ENCODE measurements around the gene HRC. TPM values are rescaled to one million over a fixed set of nuclear protein-coding genes. Genes with fewer than 3 reads are reported as not detected.

HRC gene
- total RNA-seq, 2 donors from 2014 or later, result 0.57 to 3.9 TPM

GRCh38 chr19:49110567-49110966 is 44.6 kb downstream of the HRC start:
- no peak overlapping the region for H3K27ac ChIP-seq (ENCODE audit: low read depth, low read length)
- H3K27me3 Mint-ChIP-seq (ENCODE audit: insufficient read depth), result peaks cover 4% of the 10 kb centered on the region

DNA sequence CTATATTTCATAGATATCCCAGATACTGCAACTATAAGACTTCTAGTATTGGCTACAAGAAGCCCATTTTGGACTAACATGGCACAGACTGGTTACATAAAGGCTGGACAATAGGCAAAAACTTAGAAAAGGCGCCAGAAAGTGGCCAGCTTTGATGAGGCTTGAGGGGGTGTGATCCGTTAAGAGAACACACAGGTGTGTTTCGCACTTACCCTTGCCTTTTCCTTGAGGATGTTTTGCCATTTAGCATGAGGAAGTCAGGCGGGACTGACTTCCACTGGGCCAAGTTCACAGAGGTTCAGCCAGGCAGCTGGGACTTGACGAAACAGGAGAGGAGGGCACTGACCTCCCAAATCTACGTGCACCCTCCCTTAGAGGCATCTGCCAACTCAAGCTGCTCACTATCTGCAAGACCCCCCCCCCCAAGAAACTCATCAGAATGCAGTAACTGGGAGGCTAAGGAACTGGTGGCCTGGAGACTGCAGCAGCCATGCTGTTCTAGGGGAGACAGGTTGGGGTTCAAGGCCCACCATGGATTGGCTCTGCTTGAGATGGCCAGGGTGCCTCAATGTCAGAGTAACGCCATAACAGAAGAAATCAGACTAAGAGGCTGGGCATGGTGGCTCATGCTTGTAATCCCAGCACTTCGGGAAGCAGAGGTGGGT is 45.5 kb downstream of the HRC start:
- 96% methylated on average over 5 to 8 of the region's 8 CpGs for WGBS, 2 experiments (ENCODE audit: insufficient coverage in 1 of 2, insufficient read length in 1 of 2)
- Mint-ChIP-seq H3K27me3 (ENCODE audit: insufficient read depth) (peaks cover 1% of the 10 kb centered on the region), H3K27ac (peak overlapping the region; percentile 45), H3K36me3 (ENCODE audit: low read depth) (peaks cover 39% of the 10 kb centered on the region), H3K4me1 (peaks cover 7% of the 10 kb centered on the region), H3K9me3 (no peaks in the 10 kb centered on the region), H3K4me3 (no peak overlapping the region)
- Histone ChIP-seq H3K4me3 (ENCODE audit: low read length) (no peak overlapping the region), H3K36me3 (ENCODE audit: control insufficient read depth, insufficient read depth, low read length) (peaks cover 51% of the 10 kb centered on the region), H3K27ac (ENCODE audit: low read depth, low read length) (no peak overlapping the region), H3K9me3 (ENCODE audit: control insufficient read depth, low read length) (no peaks in the 10 kb centered on the region), H3K4me1 (ENCODE audit: control insufficient read depth, insufficient read depth, low read length) (no peaks in the 10 kb centered on the region), H3K9ac (ENCODE audit: extremely low read depth, low read length, poor library complexity, severe bottlenecking) (no peak overlapping the region), H3K27me3 (ENCODE audit: control insufficient read depth, insufficient read depth, low read length, poor library complexity, severe bottlenecking) (no peaks in the 10 kb centered on the region)
- TF ChIP-seq, protein P1, sequence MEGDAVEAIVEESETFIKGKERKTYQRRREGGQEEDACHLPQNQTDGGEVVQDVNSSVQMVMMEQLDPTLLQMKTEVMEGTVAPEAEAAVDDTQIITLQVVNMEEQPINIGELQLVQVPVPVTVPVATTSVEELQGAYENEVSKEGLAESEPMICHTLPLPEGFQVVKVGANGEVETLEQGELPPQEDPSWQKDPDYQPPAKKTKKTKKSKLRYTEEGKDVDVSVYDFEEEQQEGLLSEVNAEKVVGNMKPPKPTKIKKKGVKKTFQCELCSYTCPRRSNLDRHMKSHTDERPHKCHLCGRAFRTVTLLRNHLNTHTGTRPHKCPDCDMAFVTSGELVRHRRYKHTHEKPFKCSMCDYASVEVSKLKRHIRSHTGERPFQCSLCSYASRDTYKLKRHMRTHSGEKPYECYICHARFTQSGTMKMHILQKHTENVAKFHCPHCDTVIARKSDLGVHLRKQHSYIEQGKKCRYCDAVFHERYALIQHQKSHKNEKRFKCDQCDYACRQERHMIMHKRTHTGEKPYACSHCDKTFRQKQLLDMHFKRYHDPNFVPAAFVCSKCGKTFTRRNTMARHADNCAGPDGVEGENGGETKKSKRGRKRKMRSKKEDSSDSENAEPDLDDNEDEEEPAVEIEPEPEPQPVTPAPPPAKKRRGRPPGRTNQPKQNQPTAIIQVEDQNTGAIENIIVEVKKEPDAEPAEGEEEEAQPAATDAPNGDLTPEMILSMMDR (conservative IDR thresholded peaks at IDR 0.05), result no peak
- no peak for DNase-seq

More at GRCh38 chr19:49110567-49110966, 44.6 kb downstream of the HRC start:
- Histone ChIP-seq H3K36me3 (ENCODE audit: control insufficient read depth, insufficient read depth, low read length) (peaks cover 42% of the 10 kb centered on the region), H3K9ac (ENCODE audit: extremely low read depth, low read length, poor library complexity, severe bottlenecking) (no peak overlapping the region), H3K9me3 (ENCODE audit: control insufficient read depth, low read length) (no peaks in the 10 kb centered on the region), H3K4me1 (ENCODE audit: control insufficient read depth, insufficient read depth, low read length) (no peaks in the 10 kb centered on the region), H3K27me3 (ENCODE audit: control insufficient read depth, insufficient read depth, low read length, poor library complexity, severe bottlenecking) (no peaks in the 10 kb centered on the region), H3K4me3 (ENCODE audit: low read length) (no peak overlapping the region)
- Mint-ChIP-seq H3K4me3 (no peak overlapping the region), H3K4me1 (peaks cover 10% of the 10 kb centered on the region), H3K9me3 (no peaks in the 10 kb centered on the region), H3K36me3 (ENCODE audit: low read depth) (peaks cover 34% of the 10 kb centered on the region), H3K27ac (no peak overlapping the region)
- TF ChIP-seq, protein P1 (conservative IDR thresholded peaks at IDR 0.05), result no peak
- no peak for DNase-seq
- 86 to 90% methylated on average over 1 to 3 of the region's 3 CpGs for whole genome bisulfite sequencing, 2 experiments (ENCODE audit: insufficient coverage in 1 of 2, insufficient read length in 1 of 2)

DNA sequence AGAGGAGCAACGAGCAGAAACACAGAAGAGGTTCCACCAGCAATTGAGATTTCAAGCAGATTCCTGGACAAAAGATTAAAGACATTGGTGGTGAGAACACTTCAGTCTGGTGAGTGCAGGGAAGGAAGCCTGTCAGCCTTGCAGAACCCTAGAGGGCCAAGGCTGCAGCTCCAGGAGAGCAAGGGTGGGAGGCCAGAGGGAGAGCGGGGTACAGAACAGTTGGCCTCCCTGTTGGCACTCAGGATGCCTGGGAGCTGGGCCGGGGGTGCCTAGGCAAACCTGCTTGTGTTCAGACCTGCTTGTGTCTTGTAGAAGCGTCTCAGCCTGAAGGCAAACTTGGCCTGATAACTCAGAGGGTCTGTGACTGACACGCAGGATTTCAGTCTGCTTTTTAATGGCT is 46.1 kb downstream of the HRC start:
- H3K36me3 Mint-ChIP-seq (ENCODE audit: low read depth), result peaks cover 43% of the 10 kb centered on the region
- peak overlapping the region; percentile 45 for H3K27ac Mint-ChIP-seq

More for the DNA sequence above, 46.1 kb downstream of the HRC start:
- H3K9me3 Mint-ChIP-seq, result no peaks in the 10 kb centered on the region
- Histone ChIP-seq H3K4me3 (ENCODE audit: low read length) (no peak overlapping the region), H3K27me3 (ENCODE audit: control insufficient read depth, insufficient read depth, low read length, poor library complexity, severe bottlenecking) (no peaks in the 10 kb centered on the region), H3K36me3 (ENCODE audit: control insufficient read depth, insufficient read depth, low read length) (peaks cover 57% of the 10 kb centered on the region), H3K27ac (ENCODE audit: low read depth, low read length) (no peak overlapping the region), H3K4me1 (ENCODE audit: control insufficient read depth, insufficient read depth, low read length) (no peaks in the 10 kb centered on the region), H3K9ac (ENCODE audit: extremely low read depth, low read length, poor library complexity, severe bottlenecking) (no peak overlapping the region), H3K9me3 (ENCODE audit: control insufficient read depth, low read length) (no peaks in the 10 kb centered on the region)
- WGBS, 2 experiments (ENCODE audit: insufficient coverage in 1 of 2, insufficient read length in 1 of 2), result 93% methylated on average over 5 of the region's 5 CpGs
- peaks cover 1% of the 10 kb centered on the region for H3K27me3 Mint-ChIP-seq (ENCODE audit: insufficient read depth)
- no peak overlapping the region for H3K4me3 Mint-ChIP-seq
- DNase-seq, result no peak
- peaks cover 7% of the 10 kb centered on the region for H3K4me1 Mint-ChIP-seq
- TF ChIP-seq, protein P1 (conservative IDR thresholded peaks at IDR 0.05), result no peak
